ENCODE results near the gene LYRM4. TPM values are rescaled to one million over a fixed set of nuclear protein-coding genes. Genes with fewer than 3 reads are reported as not detected.

Gene LYRM4
- total RNA-seq, 1 experiment from 2014 or later, result 76.9 TPM

DNA sequence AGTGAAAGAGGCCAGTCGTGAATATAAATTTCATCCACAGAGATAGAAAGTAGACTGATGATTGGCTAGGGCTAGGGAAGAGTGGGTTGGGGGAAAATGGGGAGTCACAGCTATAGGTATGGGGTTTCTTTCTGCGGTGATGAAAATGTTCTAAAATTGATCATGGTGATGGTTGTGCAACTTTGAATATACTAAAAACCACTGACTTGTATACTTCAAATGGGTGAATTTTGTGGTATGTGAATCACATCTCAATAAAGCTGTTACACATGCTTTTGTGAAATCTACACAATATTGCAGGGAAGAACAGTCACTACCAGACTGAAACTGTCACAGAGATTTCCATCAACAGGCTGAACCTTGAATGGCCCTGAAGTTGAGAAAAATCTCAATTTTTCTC is 61.5 kb downstream of the LYRM4 start:
- in situ Hi-C loops (cut with HindIII; ENCODE audit: low pct_unique_long_range_greater_than_20kb, low sequenced_read_pairs), result no loop called here

DNA sequence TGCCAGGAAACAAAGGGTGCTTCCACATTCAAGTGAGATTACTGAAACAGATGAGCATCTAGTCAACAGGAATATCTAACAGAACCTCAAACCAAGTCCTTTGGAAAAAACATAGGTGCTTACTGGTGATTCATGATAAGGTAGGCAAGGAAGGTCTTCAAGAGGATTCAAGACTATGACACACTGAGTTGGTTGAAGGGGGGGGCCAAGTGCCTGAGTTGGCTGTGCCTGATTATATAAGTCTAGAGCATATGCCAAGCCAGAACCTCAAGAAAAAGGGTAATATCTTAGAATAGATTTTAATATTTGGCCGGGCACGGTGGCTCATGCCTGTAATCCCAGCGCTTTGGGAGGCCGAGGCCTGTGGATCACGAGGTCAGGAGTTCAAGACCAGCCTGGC is 63.7 kb downstream of the LYRM4 start:
- no peak for DNase-seq (ENCODE audit: low read depth, low spot score)
- in situ Hi-C loops (cut with HindIII; ENCODE audit: low pct_unique_long_range_greater_than_20kb, low sequenced_read_pairs), result no loop called here

More for the DNA sequence above, 61.5 kb downstream of the LYRM4 start:
- DNase-seq (ENCODE audit: low read depth, low spot score), result no peak

DNA sequence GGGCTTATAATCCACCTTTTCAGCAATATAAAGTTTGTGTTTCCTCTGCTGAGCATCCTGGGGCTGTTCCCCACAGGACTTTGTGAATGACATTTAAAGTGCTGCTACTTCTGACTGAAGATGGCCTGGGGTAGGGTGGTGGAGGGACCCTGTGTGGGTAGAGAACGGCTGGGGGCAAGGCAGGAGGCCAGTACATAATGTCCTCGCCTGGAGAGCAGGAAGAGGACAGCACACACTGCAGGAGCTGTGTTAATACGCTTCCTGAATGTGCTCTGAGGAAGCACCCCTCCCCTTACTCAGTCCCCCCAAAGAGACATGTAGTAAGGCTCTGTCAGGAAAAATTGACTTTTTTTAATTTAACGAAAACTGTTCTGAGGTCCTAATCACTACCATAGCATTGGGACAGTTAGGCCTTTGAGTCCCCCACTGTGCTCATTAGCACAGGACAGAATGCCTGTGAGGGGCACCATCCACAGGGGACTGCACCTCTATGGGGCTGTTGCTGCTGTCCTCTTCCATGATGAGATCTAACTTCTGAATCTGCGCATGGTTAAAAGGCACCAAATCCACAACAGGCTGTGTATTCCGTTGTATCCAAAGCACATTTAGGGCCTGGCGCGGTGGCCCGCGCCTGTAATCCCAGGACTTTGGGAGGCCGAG is 68.5 kb downstream of the LYRM4 start:
- DNase-seq (ENCODE audit: low read depth, low spot score), result no peak
- in situ Hi-C loops (cut with HindIII; ENCODE audit: low pct_unique_long_range_greater_than_20kb, low sequenced_read_pairs), result no loop called here

DNA sequence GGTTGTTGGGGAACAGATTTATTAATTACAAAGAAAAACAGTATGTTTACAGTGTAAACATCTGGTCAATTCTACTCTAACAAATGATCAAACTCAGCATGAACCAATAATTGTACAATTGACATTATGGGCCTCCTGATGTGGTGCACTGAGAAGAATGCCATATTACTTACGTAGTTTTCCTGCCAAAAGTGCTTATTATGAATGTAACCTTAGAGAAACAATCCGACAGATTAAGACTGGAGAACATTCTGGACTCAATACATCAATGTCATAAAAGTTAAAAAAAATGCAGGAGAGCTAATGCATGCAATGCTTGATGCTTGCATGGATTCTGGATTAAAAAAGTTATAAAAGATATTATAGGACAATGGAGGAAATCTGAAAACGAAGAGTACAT is 69.0 kb downstream of the LYRM4 start:
- in situ Hi-C loops (cut with HindIII; ENCODE audit: low pct_unique_long_range_greater_than_20kb, low sequenced_read_pairs), result no loop called here

DNA sequence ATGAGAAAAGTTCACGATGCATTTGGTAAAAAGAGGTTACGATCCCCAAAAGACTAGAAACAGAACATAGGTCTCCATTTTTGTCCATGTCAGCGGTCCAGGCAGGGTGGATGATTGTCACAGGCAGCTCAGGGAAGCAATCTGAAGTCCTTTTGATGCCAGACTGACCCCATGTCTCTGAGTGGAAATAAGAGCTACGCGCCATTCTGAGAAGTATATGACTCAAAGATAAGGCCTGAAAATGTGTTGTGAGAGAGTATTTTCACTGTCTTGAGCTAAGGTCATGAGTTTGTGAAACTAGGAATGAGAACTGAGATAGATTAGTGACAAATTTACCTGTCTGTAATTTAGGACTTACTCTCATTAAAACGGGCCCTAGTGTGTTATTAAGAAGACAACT is 69.5 kb downstream of the LYRM4 start:
- in situ Hi-C loops (cut with HindIII; ENCODE audit: low pct_unique_long_range_greater_than_20kb, low sequenced_read_pairs), result no loop called here
- DNase-seq (ENCODE audit: low read depth, low spot score), result no peak

More for the DNA sequence above, 69.0 kb downstream of the LYRM4 start:
- no peak for DNase-seq (ENCODE audit: low read depth, low spot score)

DNA sequence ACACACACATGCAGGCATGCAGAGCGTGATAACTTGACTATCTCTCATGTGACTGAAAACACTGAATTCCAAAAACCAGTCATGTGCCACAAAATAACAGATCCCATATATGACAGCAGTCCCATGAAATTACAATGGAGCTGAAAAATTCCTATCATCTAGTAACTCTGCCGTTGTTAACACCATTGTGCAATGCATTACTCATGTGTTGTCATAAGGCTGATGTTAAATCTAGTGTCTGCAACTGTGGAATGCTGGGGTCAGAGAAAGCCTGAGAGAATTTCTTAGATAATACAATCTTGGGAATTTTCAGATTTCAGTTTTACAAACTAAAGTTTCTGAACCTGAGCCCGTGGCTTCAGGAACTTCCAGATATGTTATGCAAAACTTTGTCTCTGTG is 70.2 kb downstream of the LYRM4 start:
- peak; percentile 75 for DNase-seq (ENCODE audit: low read depth, low spot score)

DNA sequence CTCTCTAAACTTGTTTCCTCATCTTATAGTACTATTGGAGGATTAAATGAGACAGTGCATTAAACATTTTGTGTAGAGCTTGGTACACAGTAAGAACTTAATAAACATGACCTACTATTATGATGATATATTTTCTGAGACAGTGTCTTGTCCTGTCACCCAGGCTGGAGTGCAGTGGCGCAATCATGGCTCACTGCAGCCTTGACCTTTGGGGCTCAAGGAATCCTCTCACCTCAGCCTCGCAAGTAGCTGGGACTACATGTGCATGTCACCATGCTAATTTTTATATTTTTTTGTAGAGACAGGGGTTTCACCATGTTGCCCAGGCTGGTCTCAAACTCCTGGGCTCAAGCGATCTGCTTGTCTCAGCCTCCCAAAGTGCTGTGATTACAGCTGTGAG is 72.1 kb downstream of the LYRM4 start:
- in situ Hi-C loops (cut with HindIII; ENCODE audit: low pct_unique_long_range_greater_than_20kb, low sequenced_read_pairs), result no loop called here

More for the DNA sequence above, 70.2 kb downstream of the LYRM4 start:
- in situ Hi-C loops (cut with HindIII; ENCODE audit: low pct_unique_long_range_greater_than_20kb, low sequenced_read_pairs), result no loop called here

DNA sequence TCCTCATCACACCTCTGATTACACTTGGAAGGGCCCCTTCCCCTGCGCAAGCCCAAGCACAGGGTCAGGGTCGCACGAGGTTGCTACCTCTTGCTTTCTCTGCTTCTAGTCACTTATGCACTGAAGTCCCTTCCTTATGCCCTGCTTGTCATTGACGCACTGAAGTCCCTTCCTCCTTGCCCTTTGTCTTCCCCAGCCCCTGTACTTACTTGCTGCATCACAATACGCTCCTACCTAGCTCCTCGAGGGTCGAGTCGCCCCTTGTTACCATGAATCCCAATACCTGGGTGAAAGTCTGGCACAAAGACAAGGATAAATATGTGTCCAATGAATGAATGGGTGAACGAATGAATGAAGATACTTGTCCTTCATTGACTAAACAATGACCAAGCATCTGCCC is 75.9 kb downstream of the LYRM4 start:
- in situ Hi-C loops (cut with HindIII; ENCODE audit: low pct_unique_long_range_greater_than_20kb, low sequenced_read_pairs), result no loop called here
- DNase-seq (ENCODE audit: low read depth, low spot score), result no peak

More for the DNA sequence above, 72.1 kb downstream of the LYRM4 start:
- no peak for DNase-seq (ENCODE audit: low read depth, low spot score)

DNA sequence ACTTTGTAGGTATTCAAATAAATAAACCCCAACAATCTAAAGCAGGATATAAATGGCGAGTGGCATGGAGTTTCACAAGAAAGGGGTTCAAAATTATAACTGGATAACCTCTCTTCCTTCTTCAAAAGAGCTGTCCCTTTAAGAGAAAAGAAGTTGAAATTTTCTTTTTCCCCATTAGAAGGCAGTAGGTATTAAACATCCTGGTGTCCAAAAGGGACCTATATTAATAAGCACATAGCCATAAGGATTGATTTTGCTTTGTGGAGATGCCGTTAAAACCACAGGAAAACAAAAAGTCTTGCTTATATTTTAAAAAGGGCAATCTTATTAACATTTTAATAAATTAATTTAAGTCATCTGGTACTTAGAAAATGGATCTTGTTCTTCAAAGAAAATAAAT is 76.5 kb downstream of the LYRM4 start:
- in situ Hi-C loops (cut with HindIII; ENCODE audit: low pct_unique_long_range_greater_than_20kb, low sequenced_read_pairs), result no loop called here
- DNase-seq (ENCODE audit: low read depth, low spot score), result peak; percentile 27

DNA sequence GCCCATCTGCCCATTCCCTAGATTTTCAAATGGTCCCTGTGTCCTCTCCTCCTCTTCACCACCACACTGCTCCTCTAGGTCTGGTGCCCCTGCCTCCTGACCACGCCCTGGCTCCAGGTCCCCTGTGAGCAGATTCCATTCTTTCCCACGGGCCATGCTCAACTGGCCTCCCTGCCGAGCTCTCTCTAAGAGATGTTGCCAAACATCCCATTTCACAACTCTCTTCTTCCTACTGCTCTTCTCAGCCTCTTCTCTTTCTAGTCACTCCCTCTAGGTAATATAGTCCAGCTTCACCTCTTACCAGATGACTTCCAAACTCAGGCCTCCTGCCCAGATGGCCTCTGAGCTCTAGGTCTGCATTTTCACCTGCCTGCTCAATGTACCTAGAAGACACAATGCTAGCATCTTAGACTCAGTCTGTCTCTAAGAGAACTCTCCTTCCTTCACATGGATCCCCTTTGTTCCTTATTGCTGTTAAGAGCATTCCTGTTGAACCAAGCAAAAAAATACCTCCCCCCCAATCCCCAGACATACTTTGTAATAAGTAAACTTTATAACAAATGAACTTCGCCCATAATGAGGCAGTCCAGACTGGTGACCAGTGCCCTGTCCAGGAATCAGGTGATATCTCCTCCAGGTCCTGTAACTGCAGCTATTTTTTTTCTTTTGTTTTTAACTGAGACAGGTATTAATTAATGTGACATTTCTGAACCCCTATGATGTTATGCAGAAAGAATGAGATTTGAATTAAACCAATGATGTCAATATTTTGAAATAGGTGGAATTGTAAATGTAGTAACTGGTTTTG is 79.0 kb downstream of the LYRM4 start:
- in situ Hi-C loops (cut with HindIII; ENCODE audit: low pct_unique_long_range_greater_than_20kb, low sequenced_read_pairs), result no loop called here
- DNase-seq (ENCODE audit: low read depth, low spot score), result no peak

DNA sequence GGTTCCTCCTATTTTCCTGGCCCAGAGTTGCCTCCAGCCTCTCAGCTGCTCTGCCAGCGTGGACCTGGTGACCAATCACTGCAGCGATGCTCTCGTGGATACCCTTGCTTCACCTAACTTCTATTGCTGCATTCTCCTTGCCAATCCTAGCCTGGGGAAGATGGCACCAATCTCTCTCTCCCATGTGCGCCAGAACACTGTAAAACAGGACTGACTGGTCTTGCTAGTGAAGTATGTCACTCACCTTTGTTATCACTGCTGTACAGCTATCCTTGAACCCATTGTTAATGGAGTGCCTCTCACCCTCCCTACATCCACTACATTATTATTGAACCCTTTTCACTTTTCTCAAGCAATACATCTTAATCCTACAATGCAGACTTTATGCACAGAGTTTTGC is 80.1 kb downstream of the LYRM4 start:
- in situ Hi-C loops (cut with HindIII; ENCODE audit: low pct_unique_long_range_greater_than_20kb, low sequenced_read_pairs), result no loop called here
- DNase-seq (ENCODE audit: low read depth, low spot score), result no peak

DNA sequence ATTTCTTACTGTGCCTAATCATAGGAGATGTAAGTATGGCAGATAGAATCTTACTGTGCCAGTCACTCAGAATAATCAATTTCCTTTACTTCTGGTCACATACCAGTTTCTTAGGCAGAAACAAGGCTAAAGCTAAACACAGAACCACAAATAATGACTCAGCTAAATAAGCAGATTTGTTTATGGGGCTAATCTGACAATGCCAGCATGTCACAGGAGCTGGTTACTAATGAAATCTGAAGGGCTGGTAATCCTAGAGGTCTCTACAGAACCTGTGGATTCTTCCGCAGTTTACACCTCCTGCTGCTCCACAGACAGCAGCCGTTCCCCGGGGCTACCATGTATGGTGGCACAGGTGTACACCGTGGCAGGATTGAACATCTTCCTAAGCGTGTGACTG is 80.8 kb downstream of the LYRM4 start:
- DNase-seq (ENCODE audit: low read depth, low spot score), result no peak
- in situ Hi-C loops (cut with HindIII; ENCODE audit: low pct_unique_long_range_greater_than_20kb, low sequenced_read_pairs), result no loop called here

DNA sequence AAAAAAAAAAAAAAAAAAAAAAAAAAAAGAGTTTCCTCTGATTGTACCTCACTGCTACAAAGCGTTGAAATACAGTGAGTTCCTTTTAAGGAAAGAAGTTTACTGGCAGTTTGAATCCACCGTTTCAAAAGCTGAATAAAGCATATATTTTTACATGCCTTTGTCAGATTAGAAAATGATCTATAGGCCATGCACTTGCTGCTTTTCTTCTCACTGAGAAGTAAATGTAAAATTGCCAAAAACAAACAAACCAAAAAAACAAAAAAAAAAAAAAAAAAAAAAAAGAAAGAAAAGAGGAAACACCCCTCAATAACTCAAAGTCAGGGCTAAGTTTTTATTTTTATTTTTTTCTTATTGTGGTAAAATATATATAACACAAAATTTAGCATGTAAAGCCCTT is 81.9 kb downstream of the LYRM4 start:
- DNase-seq (ENCODE audit: low read depth, low spot score), result no peak
- in situ Hi-C loops (cut with HindIII; ENCODE audit: low pct_unique_long_range_greater_than_20kb, low sequenced_read_pairs), result no loop called here

DNA sequence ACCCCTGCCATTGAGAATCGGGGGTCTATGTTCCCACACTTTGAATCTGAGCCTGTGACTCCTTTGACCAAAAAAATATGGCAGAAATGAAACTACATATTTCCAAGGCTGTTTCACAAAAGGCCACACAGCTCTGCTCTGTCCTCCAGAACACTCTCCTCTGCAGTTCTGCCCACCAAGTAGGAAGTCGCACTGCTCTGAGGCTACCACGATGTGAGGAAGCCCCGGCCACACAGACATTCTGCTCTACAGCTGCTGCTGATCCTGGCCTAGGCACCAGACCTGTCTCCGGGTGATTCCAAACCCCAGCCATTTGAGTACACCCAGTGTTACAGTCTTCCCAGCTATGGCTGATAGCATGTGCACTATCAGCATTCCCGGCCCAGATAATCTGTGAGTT is 85.1 kb downstream of the LYRM4 start:
- no peak for DNase-seq (ENCODE audit: low read depth, low spot score)
- in situ Hi-C loops (cut with HindIII; ENCODE audit: low pct_unique_long_range_greater_than_20kb, low sequenced_read_pairs), result no loop called here

DNA sequence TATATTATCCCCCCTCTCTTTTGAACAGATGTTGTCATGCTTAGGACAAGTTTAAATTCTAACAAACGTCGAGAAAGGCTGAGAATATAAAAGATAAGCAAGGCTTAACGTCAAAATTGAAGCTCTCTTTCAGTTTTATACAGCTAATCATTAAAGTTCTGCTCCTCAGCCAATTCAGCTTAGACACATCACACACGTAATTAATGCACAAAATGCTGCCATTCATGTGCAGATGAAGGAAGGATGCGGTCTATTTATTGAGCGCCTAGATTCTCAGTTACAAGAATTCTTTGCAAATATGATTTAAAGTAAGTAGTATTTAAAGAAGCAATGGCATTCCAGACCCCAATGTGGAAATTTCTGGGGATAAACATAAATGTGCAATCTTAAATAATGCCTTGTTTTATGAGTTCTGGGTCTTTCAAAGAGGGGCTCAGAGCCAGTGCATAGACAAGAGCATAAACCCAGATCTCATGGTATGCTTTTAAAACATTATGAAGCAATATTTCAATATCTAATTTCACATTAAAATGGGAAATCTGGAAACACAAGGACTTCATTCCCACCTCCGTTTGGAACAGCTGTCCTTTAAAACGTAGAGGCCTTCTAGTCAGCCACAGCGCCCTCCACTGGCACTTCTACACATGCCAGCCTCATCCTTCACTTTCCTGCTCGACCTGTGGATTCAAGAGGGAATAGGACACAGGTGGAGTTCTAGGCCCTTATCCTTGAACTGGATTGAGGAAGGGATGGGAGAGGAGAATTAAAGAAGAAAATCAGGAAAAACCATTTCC is 85.8 kb downstream of the LYRM4 start:
- DNase-seq (ENCODE audit: low read depth, low spot score), result peak; percentile 75
- in situ Hi-C loops (cut with HindIII; ENCODE audit: low pct_unique_long_range_greater_than_20kb, low sequenced_read_pairs), result no loop called here

DNA sequence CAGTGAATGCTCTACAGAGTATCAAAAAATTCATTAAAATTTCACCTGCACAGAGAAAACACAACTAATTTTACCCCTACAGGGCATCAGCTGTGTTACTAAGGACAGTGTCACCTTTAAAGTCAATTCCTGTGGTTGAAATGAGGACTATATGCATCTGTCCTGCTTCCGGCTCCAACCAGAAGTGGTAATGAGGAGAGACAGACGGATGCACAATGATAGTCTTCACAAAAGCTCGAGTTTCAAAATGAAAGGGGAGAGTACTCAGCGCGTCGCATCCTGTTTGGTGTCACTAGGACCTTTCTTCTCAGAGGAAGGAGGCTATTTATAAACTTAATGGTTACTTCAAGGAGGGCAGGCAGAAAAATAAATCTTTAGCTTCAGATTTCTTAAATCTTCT is 86.5 kb downstream of the LYRM4 start:
- DNase-seq (ENCODE audit: low read depth, low spot score), result peak; percentile 84
- in situ Hi-C loops (cut with HindIII; ENCODE audit: low pct_unique_long_range_greater_than_20kb, low sequenced_read_pairs), result no loop called here

DNA sequence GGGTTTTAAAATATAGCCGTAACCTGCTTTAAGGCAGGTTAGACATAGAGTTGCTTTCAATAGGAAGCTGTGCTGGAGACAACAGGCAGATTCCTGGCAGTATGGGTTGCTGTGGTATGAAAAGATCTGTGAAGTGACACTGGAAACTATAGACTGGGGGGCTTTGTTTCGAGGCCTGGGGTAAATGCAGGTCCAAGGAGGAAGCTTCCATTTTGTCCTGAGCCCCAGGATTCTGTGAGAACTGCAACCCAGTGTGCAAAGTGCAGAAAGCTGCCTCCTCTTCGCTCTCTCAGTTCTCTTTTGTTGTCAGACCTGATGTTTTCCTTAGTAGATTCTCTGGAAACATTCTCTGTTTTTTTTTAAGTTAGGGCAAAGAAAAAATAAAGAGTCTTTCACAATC is 86.9 kb downstream of the LYRM4 start:
- in situ Hi-C loops (cut with HindIII; ENCODE audit: low pct_unique_long_range_greater_than_20kb, low sequenced_read_pairs), result no loop called here
- no peak for DNase-seq (ENCODE audit: low read depth, low spot score)

DNA sequence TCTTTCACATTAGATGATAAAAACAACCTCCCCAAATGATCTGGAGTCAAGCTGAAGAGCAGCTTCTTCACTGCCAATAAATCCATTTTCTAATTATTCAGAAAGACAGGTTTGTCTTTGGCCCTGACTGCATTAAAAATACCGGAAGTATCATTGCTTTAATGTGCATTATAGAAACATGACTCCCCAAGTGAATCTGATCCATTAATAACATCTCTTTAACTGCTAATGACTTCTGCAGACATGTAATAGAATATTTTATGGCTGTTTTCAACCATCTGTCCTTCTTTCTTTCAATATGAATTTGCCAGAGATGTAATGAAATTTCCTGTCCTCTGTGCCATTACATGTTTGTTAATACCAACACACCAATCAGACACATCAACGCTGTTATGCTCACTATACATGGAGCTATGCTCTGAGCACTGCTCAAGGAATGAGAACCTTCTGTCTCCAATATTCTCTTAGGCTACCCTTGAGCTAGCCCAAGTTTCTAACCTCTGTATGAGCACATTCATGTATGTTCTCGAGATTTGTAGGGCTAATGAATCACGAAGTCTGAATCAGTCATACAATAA is 87.8 kb downstream of the LYRM4 start:
- in situ Hi-C loops (cut with HindIII; ENCODE audit: low pct_unique_long_range_greater_than_20kb, low sequenced_read_pairs), result no loop called here
- no peak for DNase-seq (ENCODE audit: low read depth, low spot score)
